Measurements from ENCODE around the gene ZC3H12D.

ZC3H12D gene

DNA sequence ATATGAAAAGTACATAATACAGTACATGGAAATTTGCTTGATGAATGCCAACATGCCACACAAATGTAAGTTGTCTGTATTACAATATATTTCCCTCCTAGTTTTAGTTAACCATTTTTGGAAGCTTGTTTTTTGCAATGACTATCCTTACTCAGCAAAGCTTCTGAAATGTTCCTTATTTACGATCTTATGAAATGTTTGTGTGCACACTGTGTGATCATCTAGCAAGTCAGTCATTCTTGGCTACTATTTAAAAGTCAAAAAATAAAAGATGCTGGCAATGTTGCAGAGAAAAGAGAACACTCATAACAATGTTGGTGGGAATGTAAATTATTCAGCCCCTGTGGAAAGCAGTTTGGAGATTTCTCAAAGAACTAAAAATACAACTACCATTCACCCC is 50.9 kb downstream of the ZC3H12D start:
- no peak for TF ChIP-seq CTCF (IDR thresholded peaks at IDR 0.05; ENCODE audit: control insufficient read depth, extremely low read depth, insufficient read depth)
- DNase-seq (ENCODE audit: low read depth), result no peak
- no peak overlapping the region for H3K4me3 ChIP-seq (ENCODE audit: low read depth, low read length)

- DNase-seq (ENCODE audit: low read depth), result no peak
- TF ChIP-seq CTCF (IDR thresholded peaks at IDR 0.05; ENCODE audit: control insufficient read depth, extremely low read depth, insufficient read depth), result no peak
- no peak overlapping the region for H3K4me3 ChIP-seq (ENCODE audit: low read depth, low read length)
Measured at GRCh38 chr6:149433405-149433804, 51.4 kb downstream of the ZC3H12D start.

GRCh38 chr6:149431905-149432775 is 52.7 kb downstream of the ZC3H12D start:
- peak; percentile 54 for DNase-seq (ENCODE audit: low read depth)
- peak; percentile 97 for TF ChIP-seq CTCF (IDR thresholded peaks at IDR 0.05; ENCODE audit: control insufficient read depth, extremely low read depth, insufficient read depth)
- no peak overlapping the region for H3K4me3 ChIP-seq (ENCODE audit: low read depth, low read length)

- TF ChIP-seq CTCF (IDR thresholded peaks at IDR 0.05; ENCODE audit: control insufficient read depth, extremely low read depth, insufficient read depth), result no peak
- no peak for DNase-seq (ENCODE audit: low read depth)
- H3K4me3 ChIP-seq (ENCODE audit: low read depth, low read length), result no peak overlapping the region
Measured at GRCh38 chr6:149429427-149430360, 55.1 kb downstream of the ZC3H12D start.

DNA sequence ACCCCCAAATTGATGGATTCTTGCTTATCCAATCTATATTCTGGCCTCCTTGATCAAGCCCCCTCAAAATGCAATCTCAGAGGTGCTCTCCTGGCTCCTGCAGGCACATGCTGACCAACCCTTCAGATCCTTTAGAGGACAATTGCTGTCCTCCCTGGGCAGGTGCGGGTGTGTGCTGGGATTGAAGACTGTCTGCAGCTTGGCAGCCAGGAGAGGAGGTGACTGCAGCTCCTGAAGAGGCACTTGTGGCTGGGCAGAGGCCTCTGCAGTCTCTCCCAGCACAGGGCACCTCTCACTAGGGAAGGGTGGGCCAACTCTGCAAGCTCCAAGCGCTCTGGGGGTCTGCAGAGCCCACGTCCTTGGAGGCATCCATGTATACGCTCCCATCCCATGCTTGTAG is 56.2 kb downstream of the ZC3H12D start:
- DNase-seq (ENCODE audit: low read depth), result no peak
- H3K4me3 ChIP-seq (ENCODE audit: low read depth, low read length), result no peak overlapping the region
- no peak for TF ChIP-seq CTCF (IDR thresholded peaks at IDR 0.05; ENCODE audit: control insufficient read depth, extremely low read depth, insufficient read depth)

GRCh38 chr6:149425754-149426153 is 59.1 kb downstream of the ZC3H12D start:
- H3K4me3 ChIP-seq (ENCODE audit: low read depth, low read length), result no peak overlapping the region
- no peak for DNase-seq (ENCODE audit: low read depth)
- TF ChIP-seq CTCF (IDR thresholded peaks at IDR 0.05; ENCODE audit: control insufficient read depth, extremely low read depth, insufficient read depth), result no peak

Data from LNCaP clone FGC (cell line).